HG03159 (cell line): ENCODE data around the gene NUBPL.
"Not testable (repeated sequence)": the region's sequence is repeated elsewhere in the genome, so short reads cannot be mapped to it uniquely, and the experiment has no call there.

Source experiments
- ATAC-seq: cut with Tn5 transposase; IDR thresholded peaks from one replicate; pipeline ENCODE4 v1.9.1; 2021; ENCODE audit warnings: mild to moderate bottlenecking, moderate library complexity; ENCODE audit not compliant: unreplicated experiment

Gene NUBPL

GRCh38 chr14:31868096-31868495, 306.9 kb downstream of the NUBPL start:
- not testable (repeated sequence) for ATAC-seq

- ATAC-seq, result no peak
These were observed 315.5 kb downstream of the NUBPL start for GRCh38 chr14:31876741-31877140.

GRCh38 chr14:31877255-31877798, 316.1 kb downstream of the NUBPL start:
- no peak for ATAC-seq

GRCh38 chr14:31879661-31880348, 318.6 kb downstream of the NUBPL start:
- no peak for ATAC-seq

- ATAC-seq, result no peak
These were observed 319.7 kb downstream of the NUBPL start for GRCh38 chr14:31880935-31881334.

GRCh38 chr14:31881531-31882310, 320.5 kb downstream of the NUBPL start:
- ATAC-seq, result no peak

GRCh38 chr14:31884238-31884637, 323.0 kb downstream of the NUBPL start:
- ATAC-seq, result no peak

- ATAC-seq, result no peak
These were observed 323.7 kb downstream of the NUBPL start for GRCh38 chr14:31884776-31885379.

GRCh38 chr14:31886156-31886835, 325.1 kb downstream of the NUBPL start:
- ATAC-seq, result no peak

GRCh38 chr14:31887929-31888580, 326.9 kb downstream of the NUBPL start:
- no peak for ATAC-seq

GRCh38 chr14:31889297-31889696, 328.1 kb downstream of the NUBPL start:
- no peak for ATAC-seq

GRCh38 chr14:31890202-31890601, 329.0 kb downstream of the NUBPL start:
- ATAC-seq, result not testable (repeated sequence)

GRCh38 chr14:31893221-31893757, 332.1 kb downstream of the NUBPL start:
- no peak for ATAC-seq

- no peak for ATAC-seq
These were observed 333.1 kb downstream of the NUBPL start for GRCh38 chr14:31894351-31894750.

GRCh38 chr14:31895206-31895605, 334.0 kb downstream of the NUBPL start:
- no peak for ATAC-seq

- no peak for ATAC-seq
These were observed 334.4 kb downstream of the NUBPL start for GRCh38 chr14:31895646-31896045.

GRCh38 chr14:31897581-31898186, 336.5 kb downstream of the NUBPL start:
- no peak for ATAC-seq

GRCh38 chr14:31898838-31899528, 337.8 kb downstream of the NUBPL start:
- ATAC-seq, result peak; percentile 71

- no peak for ATAC-seq
These were observed 340.8 kb downstream of the NUBPL start for GRCh38 chr14:31902002-31902401.
